Tongue (tissue), 2 donors: Measurements from ENCODE around the gene ARL3. TPM values are rescaled to one million over a fixed set of nuclear protein-coding genes. Genes with fewer than 3 reads are reported as not detected.
"Not testable (repeated sequence)": the region's sequence is repeated elsewhere in the genome, so short reads cannot be mapped to it uniquely, and the experiment has no call there.

Experiments used
- DNase-seq: peaks from one replicate; pipeline ENCODE4 v3.0.0-alpha.2; 2015
- total RNA-seq: library from RNA; depleted of rRNA; stranded (reverse); fragments of >200 nt; gene quantifications from one replicate; pipeline ENCODE4 v1.2.3, GENCODE V29; 2014

Gene ARL3
- total RNA-seq, 1 donor from 2014 or later, result 7.3 TPM

- no peak for DNase-seq
Observed at GRCh38 chr10:102735065-102735562, 20.9 kb upstream of the ARL3 start.

DNA sequence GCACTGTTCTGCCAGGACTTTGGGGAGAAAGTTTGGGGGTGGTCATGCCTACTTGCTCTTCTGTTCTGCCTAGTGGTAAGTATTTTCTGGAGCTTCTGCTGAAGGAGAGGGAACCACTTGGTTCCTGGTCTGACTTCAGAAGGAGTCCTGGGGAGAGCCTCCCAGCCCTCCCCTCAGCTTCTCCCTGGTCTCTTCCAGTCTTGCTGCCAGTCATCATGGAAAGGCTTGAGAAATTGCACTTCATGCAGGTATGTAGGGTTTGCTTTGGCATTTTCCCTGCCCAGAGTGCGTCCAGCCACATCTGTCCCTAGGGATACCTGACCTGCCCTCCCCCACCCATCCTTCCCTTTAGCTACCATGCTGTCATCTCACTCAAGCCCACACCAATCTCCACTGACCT lies 18.5 kb upstream of the ARL3 start:
- DNase-seq, result no peak

DNA sequence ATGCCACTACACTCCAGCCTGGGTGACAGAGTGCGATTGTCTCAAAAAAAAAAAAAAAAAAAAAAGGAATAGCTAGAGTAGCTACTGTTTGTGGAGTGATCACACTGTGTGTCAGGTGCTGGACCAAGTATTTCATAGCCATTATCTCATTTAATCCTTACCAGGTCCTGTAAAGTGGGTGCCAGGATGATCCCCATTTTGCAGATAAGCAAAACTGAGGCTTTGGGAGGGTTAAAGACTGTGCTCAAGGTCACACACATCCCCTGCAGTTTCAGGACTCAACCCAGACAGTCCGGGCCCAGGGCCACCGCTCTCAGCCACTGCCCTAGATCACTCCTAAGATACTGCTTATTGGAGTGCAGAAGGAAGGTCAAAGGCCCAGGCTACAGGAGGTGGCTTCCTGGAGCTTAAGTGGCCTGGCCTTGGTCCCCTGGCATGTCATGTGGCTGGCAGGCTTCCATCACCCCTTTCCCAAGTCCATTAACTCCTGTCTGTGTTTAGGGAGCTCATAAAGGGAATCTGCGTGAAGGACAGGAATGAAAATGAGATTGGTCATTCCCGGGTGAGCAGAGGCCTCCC lies 17.1 kb upstream of the ARL3 start:
- DNase-seq, result no peak

GRCh38 chr10:102729029-102730026 lies 15.1 kb upstream of the ARL3 start:
- peak; percentile 85 for DNase-seq

DNA sequence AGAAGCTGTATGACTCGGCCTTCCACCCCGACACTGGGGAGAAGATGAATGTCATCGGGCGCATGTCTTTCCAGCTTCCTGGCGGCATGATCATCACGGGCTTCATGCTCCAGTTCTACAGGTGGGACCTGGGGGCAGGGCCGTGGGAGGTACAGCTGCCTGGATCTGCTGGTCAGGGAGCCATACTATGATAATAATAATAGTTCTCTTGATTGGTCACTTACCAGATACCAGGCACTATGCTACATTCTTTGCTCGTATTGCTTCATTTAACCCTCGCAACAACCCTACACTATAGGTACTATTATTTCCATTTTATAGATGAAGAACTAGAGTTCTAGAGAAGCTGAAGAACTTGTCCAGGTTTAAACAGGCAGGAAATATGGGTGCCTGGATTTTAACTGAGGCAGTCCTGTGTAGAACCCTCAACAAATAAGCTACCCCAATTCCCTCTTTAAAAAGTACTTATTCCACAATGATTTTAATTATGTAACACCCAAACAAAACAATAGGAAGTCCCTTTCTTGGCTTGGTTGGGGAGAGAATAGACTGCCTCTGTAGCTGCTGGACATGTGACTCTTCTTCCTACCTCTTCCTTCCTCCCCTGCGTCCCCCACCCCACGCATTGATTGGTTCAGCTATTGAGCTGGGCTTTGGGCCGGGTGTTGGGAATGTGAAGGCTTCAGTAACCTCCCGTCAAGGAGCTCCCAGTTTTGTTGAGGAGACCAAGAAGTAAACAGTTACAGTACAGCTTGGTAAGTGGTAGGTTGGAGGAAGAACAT lies 13.0 kb upstream of the ARL3 start:
- DNase-seq, result no peak

DNA sequence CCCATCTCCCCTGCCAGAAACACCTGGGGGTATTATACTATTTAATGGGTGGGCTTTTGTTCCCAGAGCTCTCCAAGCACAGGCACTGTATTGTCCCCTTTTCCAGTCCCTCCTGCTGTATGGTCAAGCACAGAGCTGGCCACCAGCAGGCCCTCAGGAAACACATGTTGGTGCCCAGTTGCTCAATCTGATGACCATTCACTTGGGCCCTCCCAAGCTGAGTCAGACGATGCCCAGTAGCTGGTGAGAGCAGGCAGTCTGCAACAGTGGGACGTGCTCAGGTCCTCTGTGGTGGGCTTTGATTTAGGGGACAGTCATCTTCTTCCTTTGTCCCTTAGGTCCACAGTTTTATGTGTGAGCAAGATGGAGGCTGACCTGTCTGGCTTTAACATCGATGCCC lies 12.1 kb upstream of the ARL3 start:
- DNase-seq, result no peak

GRCh38 chr10:102723989-102724388 lies 9.8 kb upstream of the ARL3 start:
- DNase-seq, result no peak

GRCh38 chr10:102721954-102722353 lies 7.8 kb upstream of the ARL3 start:
- DNase-seq, result no peak

- DNase-seq, result no peak
Observed at GRCh38 chr10:102720775-102721301, 6.6 kb upstream of the ARL3 start.

- no peak for DNase-seq
Observed at GRCh38 chr10:102720337-102720736, 6.1 kb upstream of the ARL3 start.

DNA sequence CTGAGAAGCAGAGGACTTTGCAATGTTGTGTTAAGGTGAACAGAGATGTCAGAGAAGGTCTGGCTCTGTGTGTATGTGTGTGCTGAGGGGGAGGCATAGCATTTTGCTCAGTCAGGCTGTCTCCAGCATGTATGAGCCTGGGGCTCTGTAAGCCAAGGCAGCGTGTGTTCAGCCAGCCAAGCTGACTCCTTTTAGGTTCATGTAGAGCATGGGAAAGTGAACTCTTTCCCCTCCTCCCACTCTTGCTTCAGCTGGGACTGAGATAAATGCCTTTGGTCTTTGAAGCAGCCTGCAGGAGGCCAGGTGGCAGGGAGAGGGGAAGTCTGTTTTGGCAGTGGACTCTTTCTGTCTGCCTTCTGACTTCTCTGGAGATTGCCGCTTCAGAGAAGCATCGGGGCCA lies 4.0 kb upstream of the ARL3 start:
- peak; percentile 50 for DNase-seq

- DNase-seq, result not testable (repeated sequence)
Observed at GRCh38 chr10:102716900-102717565, 2.8 kb upstream of the ARL3 start.

GRCh38 chr10:102715880-102716279 lies 1.7 kb upstream of the ARL3 start:
- no peak for DNase-seq

DNA sequence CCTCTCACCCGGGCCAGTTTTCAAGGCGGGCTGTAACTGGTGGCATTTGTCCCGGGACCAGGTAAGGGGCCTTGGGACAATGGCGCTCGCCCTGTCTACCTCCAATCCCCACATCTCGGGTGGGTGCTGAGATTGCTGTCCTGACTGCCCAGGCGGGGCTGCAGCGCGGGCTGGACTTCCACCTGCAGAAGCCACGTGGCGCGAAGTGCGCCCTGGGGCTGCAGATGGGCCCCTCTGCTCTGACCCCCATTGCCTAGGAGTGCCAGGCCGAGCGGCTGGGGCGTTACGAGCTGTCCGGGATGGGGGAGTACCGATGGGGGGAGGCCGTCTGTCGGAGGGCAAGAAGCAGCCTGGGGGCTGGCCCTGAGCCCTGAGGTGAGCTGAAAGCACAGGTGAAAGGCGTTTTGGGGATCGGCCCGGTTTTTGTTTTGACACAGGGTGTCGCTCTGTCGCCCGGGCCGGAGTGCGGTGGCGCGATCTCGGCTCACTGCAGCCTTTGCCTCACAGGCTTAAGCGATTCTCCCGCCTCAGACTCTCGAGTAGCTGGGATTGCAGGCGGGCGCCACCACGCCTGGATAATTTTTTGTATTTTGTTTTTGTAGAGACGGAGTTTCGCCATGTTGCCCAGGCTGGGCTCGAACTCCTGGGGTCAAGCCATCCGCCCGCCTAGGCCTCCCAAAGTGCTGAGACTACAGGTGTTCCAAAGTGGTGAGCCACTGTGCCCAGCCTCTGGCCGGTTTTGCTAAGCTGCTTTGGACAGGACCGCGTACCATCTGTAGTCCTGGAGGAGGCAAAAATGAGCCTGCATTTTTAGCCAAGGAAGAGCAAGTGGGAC lies 641 bp upstream of the ARL3 start, which contains the start of gene SFXN2:
Gene SFXN2, plus strand, starts transcription at position 16 of the 835 bp plus-strand sequence. CDS start 12,001 bp downstream, outside the sequence.
- DNase-seq, result no peak

- no peak for DNase-seq
Observed at GRCh38 chr10:102713539-102713813, 721 bp downstream of the ARL3 start.

- no peak for DNase-seq
Observed at GRCh38 chr10:102712843-102713538, 1.2 kb downstream of the ARL3 start.

DNA sequence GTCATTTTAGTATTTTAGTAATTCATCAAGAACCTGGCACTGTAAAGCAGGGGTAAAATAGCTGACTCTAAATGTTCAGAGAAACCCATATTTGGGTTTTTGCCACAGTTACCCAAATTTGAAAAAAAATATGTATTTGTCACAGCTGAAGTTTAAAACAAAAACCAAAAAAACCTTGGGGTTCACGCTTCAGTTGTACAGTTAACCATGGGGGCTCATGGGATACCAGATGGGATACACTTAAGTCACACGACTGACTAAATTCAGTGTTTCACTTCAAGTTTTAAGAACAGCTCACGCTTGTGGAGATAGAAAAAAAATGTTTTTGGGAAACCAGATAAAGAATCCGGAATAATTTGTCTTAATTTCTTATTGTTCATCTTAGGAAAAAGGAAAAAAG lies 2.1 kb downstream of the ARL3 start:
- DNase-seq, result no peak

- DNase-seq, result no peak
Observed at GRCh38 chr10:102710609-102711008, 3.6 kb downstream of the ARL3 start.

DNA sequence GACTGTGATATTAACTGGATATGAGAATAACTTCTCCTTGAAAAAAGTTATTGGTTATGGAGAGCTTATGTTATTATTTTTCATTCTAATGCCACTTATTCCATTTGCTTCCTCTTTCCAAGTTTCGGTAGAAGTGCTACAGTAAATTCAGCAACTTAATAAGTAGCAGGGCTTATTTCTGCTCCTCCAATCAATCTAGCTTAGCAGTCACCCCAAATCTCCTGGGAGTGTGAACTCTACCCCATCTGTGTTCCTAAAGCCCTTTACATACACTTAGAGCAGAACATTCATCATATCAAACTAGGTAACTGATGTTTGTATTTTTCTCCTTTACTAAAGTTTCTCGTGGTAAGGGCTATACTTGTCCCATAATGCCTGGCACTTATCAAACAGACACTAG lies 8.7 kb downstream of the ARL3 start:
- DNase-seq, result no peak

- no peak for DNase-seq
Observed at GRCh38 chr10:102704915-102705314, 9.3 kb downstream of the ARL3 start.
